Activated naive CD4-positive, alpha-beta T cell (primary cell): Measurements from ENCODE around the gene OR10G3.
"Not testable (repeated sequence)": the region's sequence is repeated elsewhere in the genome, so short reads cannot be mapped to it uniquely, and the experiment has no call there.

Experiments
- DNase-seq, 4 experiments: peaks; one replicate each; lab custom pipeline; 2025; lab: John Stamatoyannopoulos, UW

OR10G3 gene

DNA sequence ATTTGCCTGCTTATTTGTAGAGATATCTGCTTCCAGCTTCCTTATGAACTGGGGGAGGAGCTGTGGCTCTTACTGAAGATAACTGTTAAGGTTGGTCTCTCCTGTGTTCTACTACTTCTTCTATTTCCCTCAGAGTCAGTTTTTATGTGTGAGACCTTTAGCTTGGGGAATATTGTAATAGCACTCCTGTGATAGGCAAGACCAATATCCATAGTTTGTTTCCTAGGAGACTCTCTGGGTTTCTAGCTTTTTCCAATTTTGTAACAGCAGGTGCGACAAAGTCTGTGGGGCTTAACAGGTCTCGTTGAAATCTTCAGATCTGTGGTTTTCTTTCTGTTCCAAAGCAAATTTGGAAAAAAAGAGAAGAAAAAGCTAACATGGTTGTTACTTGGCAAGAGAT, at the start of gene OR10G3:
Gene OR10G3 (minus strand): TSS at position 101 of the 400 bp plus-strand sequence. CDS start 9,332 bp downstream, outside the sequence.
- no peak for DNase-seq

DNA sequence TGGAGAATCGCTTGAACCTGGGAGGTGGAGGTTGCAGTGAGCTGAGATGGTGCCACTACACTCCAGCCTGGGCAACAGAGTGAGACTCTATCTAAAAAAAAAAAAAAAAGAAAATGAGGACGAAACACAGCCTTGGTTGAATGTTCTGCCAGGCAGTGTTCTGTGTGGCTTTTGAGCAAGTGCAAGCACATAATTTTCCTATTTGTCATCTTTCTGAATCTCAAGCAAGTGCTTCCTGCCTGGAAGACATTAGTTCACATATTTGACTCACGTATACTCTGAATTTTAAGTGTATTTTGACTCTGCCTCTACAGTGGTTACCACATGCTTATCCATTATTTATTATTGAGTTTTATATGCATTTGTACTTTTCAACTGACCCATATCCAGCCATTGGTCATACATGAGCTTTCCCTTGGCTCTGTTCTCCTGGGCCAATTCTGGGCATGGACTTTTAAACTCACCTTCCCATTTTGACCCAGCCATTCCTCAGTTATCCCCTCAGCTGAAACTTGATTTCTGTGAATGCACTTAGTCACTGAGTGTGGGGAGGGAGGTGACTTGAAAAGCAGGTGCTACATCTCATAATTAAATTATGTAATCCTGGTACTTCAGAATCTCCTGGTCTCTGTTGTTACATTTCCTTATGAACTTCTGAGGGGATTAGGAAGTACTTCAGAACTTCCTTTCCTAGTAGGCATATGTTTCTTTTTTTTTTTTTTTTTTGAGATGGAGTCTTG, 46.8 kb upstream of the OR10G3 start:
- no peak for DNase-seq

- no peak for DNase-seq
Measured at GRCh38 chr14:21617614-21618013, 37.7 kb upstream of the OR10G3 start.

GRCh38 chr14:21614240-21614639, 34.4 kb upstream of the OR10G3 start:
- DNase-seq: no peak

- no peak for DNase-seq
Measured at GRCh38 chr14:21612324-21612723, 32.4 kb upstream of the OR10G3 start.

GRCh38 chr14:21602181-21602580, 22.3 kb upstream of the OR10G3 start:
- not testable (repeated sequence) for DNase-seq

GRCh38 chr14:21589317-21589716, 9.4 kb upstream of the OR10G3 start:
- DNase-seq: no peak

- no peak for DNase-seq
Measured at GRCh38 chr14:21575661-21576060, 4.2 kb downstream of the OR10G3 start.

DNA sequence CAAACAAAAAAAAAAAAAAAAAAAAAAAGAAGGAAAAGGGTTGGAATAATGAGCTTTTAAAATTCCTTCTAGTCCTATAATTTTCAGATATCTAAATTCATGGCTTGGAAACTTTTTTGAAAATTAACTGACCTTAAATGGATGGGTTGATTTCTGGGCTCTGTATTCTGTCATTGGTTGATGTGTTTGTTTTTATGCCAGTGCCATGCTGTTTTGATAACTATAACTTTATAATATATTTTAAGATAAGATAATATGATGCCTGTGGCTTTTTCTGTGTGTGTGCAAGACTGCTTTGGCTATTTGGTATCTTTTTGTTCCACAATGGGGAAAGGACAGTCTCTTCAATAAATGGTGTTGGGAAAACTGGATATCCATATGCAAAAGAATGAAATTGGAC, 7.3 kb downstream of the OR10G3 start:
- no peak for DNase-seq

- DNase-seq: no peak
Measured at GRCh38 chr14:21558703-21559170, 21.1 kb downstream of the OR10G3 start.

DNA sequence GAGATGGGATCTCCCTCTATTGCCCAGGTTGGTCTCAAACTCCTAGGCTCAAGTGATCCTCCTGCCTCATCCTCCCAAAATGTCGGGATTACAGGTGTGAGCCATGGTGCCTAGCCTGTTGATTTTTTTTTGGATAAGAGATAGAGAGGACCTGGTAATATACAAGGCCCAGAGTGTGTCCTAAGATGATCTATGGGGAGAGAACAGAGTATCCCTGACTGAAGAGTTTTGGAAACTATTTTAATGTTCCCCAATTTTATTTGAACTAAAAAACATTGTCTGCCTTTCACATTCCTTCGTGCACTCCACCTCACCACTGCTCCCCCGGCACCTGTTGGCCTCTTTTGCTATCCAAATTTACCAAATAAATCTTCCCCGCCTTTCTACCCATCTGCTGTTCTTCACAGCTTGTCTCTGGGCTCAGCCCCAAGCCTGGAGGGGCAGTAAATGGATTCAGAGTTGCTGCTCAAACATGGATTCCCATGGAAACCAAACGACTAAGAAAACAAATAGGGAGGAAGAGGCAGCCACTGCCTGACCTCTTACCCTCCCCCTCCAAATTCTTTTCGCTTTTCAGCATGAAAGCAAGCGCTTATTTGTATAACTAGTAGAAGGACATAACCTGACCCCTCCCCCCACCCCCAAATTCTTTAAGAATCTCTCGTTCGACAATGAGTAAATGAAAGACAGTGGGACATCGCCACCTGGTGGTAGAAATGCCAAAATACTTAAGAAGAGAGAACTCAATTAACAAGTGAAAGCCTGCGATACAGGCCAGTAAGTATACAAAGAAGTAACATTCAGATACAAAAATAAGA, 22.6 kb downstream of the OR10G3 start:
- DNase-seq: peak; percentile 15 to 55 (median 48)

- DNase-seq: no peak
Measured at GRCh38 chr14:21556378-21557083, 23.3 kb downstream of the OR10G3 start.

GRCh38 chr14:21553266-21553665, 26.6 kb downstream of the OR10G3 start:
- DNase-seq: no peak

- not testable (repeated sequence) for DNase-seq
Measured at GRCh38 chr14:21544588-21544987, 35.3 kb downstream of the OR10G3 start.

- DNase-seq: no peak
Measured at GRCh38 chr14:21543963-21544362, 35.9 kb downstream of the OR10G3 start.

GRCh38 chr14:21543521-21543960, 36.3 kb downstream of the OR10G3 start:
- DNase-seq: no peak

GRCh38 chr14:21541413-21542074, 38.3 kb downstream of the OR10G3 start:
- DNase-seq: no peak

GRCh38 chr14:21539189-21539940, 40.5 kb downstream of the OR10G3 start:
- no peak for DNase-seq

- DNase-seq: no peak
Measured at GRCh38 chr14:21537090-21537424, 42.8 kb downstream of the OR10G3 start.

DNA sequence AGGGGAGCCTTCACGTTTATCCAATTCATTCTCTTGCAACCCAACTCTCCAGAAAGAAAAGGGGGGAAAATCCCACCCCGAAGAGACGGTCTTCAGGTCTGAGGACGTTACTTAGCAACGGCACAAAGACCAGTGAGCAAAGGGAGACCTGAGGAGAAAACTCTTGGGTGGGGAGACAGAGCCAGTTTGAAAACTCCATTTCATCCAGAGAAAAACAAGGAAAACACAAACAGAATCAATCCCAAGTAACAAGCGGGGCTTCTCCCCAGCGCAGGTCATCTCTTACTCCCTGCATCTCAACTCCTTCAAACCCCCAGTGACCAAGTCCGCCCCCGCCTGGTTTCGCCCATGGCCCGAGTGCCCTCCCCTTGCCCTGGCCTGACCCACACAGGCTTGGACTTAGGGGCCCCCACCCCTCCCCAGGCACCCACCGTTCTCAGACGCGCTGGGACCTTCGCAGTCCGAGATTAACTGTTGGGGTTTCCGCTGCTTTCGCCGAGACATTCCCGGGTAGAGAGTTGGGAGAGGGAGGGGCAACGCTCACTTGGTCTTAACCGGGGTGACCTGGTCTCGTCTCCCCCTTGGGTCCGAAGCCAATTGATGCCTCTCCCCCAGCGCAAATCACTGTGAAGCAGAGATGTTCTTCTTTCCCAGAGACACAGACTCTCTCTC, 43.3 kb downstream of the OR10G3 start:
- DNase-seq: no peak
